Caco-2 (cell line): ENCODE measurements around the gene S1PR3. TPM values are rescaled to one million over a fixed set of nuclear protein-coding genes. Genes with fewer than 3 reads are reported as not detected.

Experiments used
- BruUV-seq: library from RNA; stranded (reverse); fragments of 400-500 nt; replicated peaks from 2 replicates; lab custom pipeline; 2021; lab: Mats Ljungman, UMichigan
- CTCF ChIA-PET: fragments of 300-600 bp; sonication (Branson Sonifier 250); formaldehyde crosslinking; loops from one replicate; lab custom pipeline; 2022; ENCODE audit warnings: antibody characterized with exemption; lab: Charles Lee
- POLR2A ChIA-PET: fragments of 300-600 bp; sonication (Branson Sonifier 250); formaldehyde crosslinking; loops from one replicate; lab custom pipeline; 2022; ENCODE audit warnings: antibody characterized with exemption; lab: Charles Lee
- DNase-seq, 2 experiments: peaks; one replicate each; pipeline versions ENCODE4 v3.0.0 to v3.0.0-alpha.2; 2020 to 2022
- H3K27me3 ChIP-seq: replicated peaks from 2 replicates; pipeline ENCODE4 v1.6.0; 2011; ENCODE audit warnings: low read length; ENCODE audit not compliant: control insufficient read depth, insufficient read depth
- H3K36me3 ChIP-seq: 2 replicates; pipeline ENCODE4 v1.5.1; 2011; ENCODE audit warnings: low read length; ENCODE audit not compliant: control insufficient read depth, insufficient read depth
- H3K4me1 ChIP-seq: fragments of 250-450 bp; sonication (Bioruptor Pico); 2 replicates; pipeline ENCODE4 v1.5.1; 2020; ENCODE audit warnings: mild to moderate bottlenecking
- H3K4me3 ChIP-seq: 2 replicates; pipeline ENCODE4 v1.5.1; 2011; ENCODE audit warnings: low read depth, mild to moderate bottlenecking, control low read depth, low read length
- H3K9me3 ChIP-seq: fragments of 250-450 bp; sonication (Bioruptor Pico); 2 replicates; pipeline ENCODE4 v1.5.1; 2020; ENCODE audit warnings: mild to moderate bottlenecking, moderate library complexity
- H3K27ac Mint-ChIP-seq: one replicate; pipeline ENCODE4 v1.8.0; 2022; ENCODE audit warnings: mixed read lengths; ENCODE audit not compliant: unreplicated experiment
- H3K27me3 Mint-ChIP-seq: one replicate; pipeline ENCODE4 v1.8.0; 2022; ENCODE audit warnings: mixed read lengths; ENCODE audit not compliant: insufficient read depth, unreplicated experiment
- H3K36me3 Mint-ChIP-seq: one replicate; pipeline ENCODE4 v1.8.0; 2022; ENCODE audit warnings: mild to moderate bottlenecking, mixed read lengths; ENCODE audit not compliant: insufficient read depth, unreplicated experiment
- H3K4me1 Mint-ChIP-seq: one replicate; pipeline ENCODE4 v1.8.0; 2022; ENCODE audit warnings: low read depth, mixed read lengths; ENCODE audit not compliant: unreplicated experiment
- H3K4me3 Mint-ChIP-seq: one replicate; pipeline ENCODE4 v1.8.0; 2022; ENCODE audit warnings: mild to moderate bottlenecking, moderate library complexity, mixed read lengths; ENCODE audit not compliant: unreplicated experiment
- H3K9me3 Mint-ChIP-seq: one replicate; pipeline ENCODE4 v1.8.0; 2022; ENCODE audit warnings: mixed read lengths; ENCODE audit not compliant: unreplicated experiment
- CTCF ChIP-seq, 2 experiments: fragments of 200-600 bp in 1 of 2; IDR thresholded peaks; 1 replicate in 1 of 2; 2 replicates in 1 of 2; pipeline versions ENCODE4 v1.5.1 to v1.8.0; 2011 to 2022; ENCODE audit warnings: antibody characterized with exemption in 1 of 2, control low read depth in 1 of 2, inconsistent platforms in 1 of 2, low read depth in 1 of 2, low read length in 1 of 2, mild to moderate bottlenecking in 1 of 2, moderate library complexity in 1 of 2; ENCODE audit not compliant: insufficient read depth in 1 of 2, severe bottlenecking in 1 of 2, unreplicated experiment in 1 of 2
- intact Hi-C: fragments of 100-400 bp; cut with micrococcal nuclease; formaldehyde crosslinking; loops from one replicate; pipeline ENCODE4 v1.10.0; 2022; ENCODE audit not compliant: unreplicated experiment
- total RNA-seq: library from RNA; stranded (reverse); gene quantifications from 2 replicates; pipeline ENCODE4 v1.2.3, GENCODE V29; 2022

The S1PR3 gene
- total RNA-seq, 1 experiment from 2014 or later = 1.00 TPM

GRCh38 chr9:89024727-89025126 lies 33.5 kb downstream of the S1PR3 start:
- H3K36me3 ChIP-seq = no peaks in the 10 kb centered on the region
- no peaks in the 10 kb centered on the region for H3K4me1 ChIP-seq
- DNase-seq = no peak
- Mint-ChIP-seq H3K4me3 (no peak overlapping the region), H3K9me3 (no peaks in the 10 kb centered on the region), H3K4me1 (no peaks in the 10 kb centered on the region), H3K27me3 (no peaks in the 10 kb centered on the region), H3K36me3 (no peaks in the 10 kb centered on the region), H3K27ac (no peak overlapping the region)
- no peak for TF ChIP-seq CTCF (IDR thresholded peaks at IDR 0.05; ENCODE audit: insufficient read depth in 1 of 2, low read depth in 1 of 2, low read length in 1 of 2, severe bottlenecking in 1 of 2, unreplicated experiment in 1 of 2)
- ChIA-PET CTCF (no interaction called here), POLR2A (no interaction called here)
- no peaks in the 10 kb centered on the region for H3K27me3 ChIP-seq
- no TSS peak for BruUV-seq
- intact Hi-C loops = loop anchor here (5.0 kb wide), 1 partner anchor 113 kb away; no protein-coding TSS in a partner anchor
- H3K4me3 ChIP-seq = no peak overlapping the region
- no peaks in the 10 kb centered on the region for H3K9me3 ChIP-seq

- Mint-ChIP-seq H3K4me3 (no peak overlapping the region), H3K27me3 (no peaks in the 10 kb centered on the region), H3K27ac (no peak overlapping the region), H3K36me3 (no peaks in the 10 kb centered on the region), H3K9me3 (no peaks in the 10 kb centered on the region), H3K4me1 (no peaks in the 10 kb centered on the region)
- Histone ChIP-seq H3K36me3 (no peaks in the 10 kb centered on the region), H3K9me3 (0 out of 2 replicates have a peak, but pooled peaks cover 6% of the 10 kb centered on the region), H3K27me3 (no peaks in the 10 kb centered on the region), H3K4me3 (no peak overlapping the region), H3K4me1 (no peaks in the 10 kb centered on the region)
- no peak for TF ChIP-seq CTCF (IDR thresholded peaks at IDR 0.05; ENCODE audit: insufficient read depth in 1 of 2, low read depth in 1 of 2, low read length in 1 of 2, severe bottlenecking in 1 of 2, unreplicated experiment in 1 of 2)
- ChIA-PET CTCF (no interaction called here), POLR2A (no interaction called here)
- BruUV-seq = no TSS peak
- intact Hi-C loops = no loop called here
- DNase-seq = no peak
Measured at GRCh38 chr9:89025553-89025952, 34.3 kb downstream of the S1PR3 start.

GRCh38 chr9:89026876-89027275 lies 35.6 kb downstream of the S1PR3 start:
- no peak overlapping the region for H3K27ac Mint-ChIP-seq
- Histone ChIP-seq H3K36me3 (no peaks in the 10 kb centered on the region), H3K27me3 (no peaks in the 10 kb centered on the region), H3K4me3 (no peak overlapping the region), H3K4me1 (no peaks in the 10 kb centered on the region), H3K9me3 (0 out of 2 replicates have a peak, but pooled peaks cover 6% of the 10 kb centered on the region)
- BruUV-seq = no TSS peak
- intact Hi-C loops = no loop called here
- no peak overlapping the region for H3K4me3 Mint-ChIP-seq
- no peaks in the 10 kb centered on the region for H3K4me1 Mint-ChIP-seq
- H3K9me3 Mint-ChIP-seq = no peaks in the 10 kb centered on the region
- POLR2A ChIA-PET = no interaction called here
- no peak for DNase-seq
- no peaks in the 10 kb centered on the region for H3K27me3 Mint-ChIP-seq
- no peak for TF ChIP-seq CTCF (IDR thresholded peaks at IDR 0.05; ENCODE audit: insufficient read depth in 1 of 2, low read depth in 1 of 2, low read length in 1 of 2, severe bottlenecking in 1 of 2, unreplicated experiment in 1 of 2)
- no peaks in the 10 kb centered on the region for H3K36me3 Mint-ChIP-seq
- CTCF ChIA-PET = no interaction called here
